ENCODE results near the gene EFCC1.

Gene EFCC1

DNA sequence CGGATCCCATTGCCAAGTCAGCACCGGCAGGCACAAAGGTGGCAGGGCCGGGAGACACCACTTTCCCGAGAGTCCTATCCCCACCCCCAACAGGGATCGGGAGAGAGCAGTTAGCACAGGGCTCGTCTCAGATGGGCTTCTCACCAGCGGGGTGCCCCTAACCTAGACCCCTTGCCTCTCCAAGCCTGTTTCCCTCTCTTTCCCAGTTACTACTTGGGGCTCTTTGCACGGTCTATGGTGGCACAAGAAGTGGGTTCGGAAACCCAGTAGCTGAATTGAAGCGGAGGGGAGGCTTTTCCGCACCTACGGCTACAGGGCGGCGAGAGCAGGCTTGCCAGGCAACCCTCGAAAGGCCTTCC lies 383 bp upstream of the EFCC1 start:
- H3K4me3 ChIP-seq (ENCODE audit: low read length): no peak overlapping the region
- no peak for TF ChIP-seq ZNF274 (IDR thresholded peaks at IDR 0.05; ENCODE audit: low read depth, low read length)

DNA sequence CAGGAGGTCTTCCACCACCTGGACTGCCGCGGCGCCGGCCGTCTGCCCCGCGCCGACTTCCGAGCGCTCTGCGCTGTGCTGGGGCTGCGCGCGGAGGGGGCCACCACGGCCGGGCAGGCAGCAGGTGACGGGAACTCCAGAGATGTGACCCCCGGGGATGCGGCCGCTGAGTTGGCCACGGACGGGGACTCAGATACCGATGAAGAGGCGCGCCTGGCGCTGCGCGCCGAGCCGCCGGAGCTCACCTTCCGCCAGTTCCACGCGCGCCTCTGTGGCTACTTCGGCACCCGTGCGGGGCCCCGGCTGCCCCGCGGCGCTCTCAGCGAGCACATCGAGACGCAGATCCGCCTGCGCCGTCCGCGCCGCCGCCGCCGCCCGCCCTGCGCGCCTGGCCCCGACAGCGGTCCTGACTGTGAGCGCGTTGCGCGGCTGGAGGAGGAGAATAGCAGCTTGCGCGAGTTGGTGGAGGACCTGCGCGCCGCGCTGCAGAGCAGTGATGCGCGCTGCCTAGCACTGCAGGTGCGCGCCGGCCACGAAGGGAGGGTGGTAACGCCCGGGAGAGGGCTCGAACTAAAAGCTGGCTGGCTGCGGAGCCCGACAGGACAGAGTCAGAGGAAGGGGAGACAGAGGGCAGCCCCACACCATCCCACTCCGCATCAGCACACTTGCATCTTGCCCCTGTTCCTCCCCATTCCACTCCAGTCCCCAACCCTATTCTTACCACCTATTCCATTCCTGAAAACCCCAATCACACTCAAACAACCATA lies 885 bp downstream of the EFCC1 start:
- H3K4me3 ChIP-seq (ENCODE audit: low read length): no peak overlapping the region

DNA sequence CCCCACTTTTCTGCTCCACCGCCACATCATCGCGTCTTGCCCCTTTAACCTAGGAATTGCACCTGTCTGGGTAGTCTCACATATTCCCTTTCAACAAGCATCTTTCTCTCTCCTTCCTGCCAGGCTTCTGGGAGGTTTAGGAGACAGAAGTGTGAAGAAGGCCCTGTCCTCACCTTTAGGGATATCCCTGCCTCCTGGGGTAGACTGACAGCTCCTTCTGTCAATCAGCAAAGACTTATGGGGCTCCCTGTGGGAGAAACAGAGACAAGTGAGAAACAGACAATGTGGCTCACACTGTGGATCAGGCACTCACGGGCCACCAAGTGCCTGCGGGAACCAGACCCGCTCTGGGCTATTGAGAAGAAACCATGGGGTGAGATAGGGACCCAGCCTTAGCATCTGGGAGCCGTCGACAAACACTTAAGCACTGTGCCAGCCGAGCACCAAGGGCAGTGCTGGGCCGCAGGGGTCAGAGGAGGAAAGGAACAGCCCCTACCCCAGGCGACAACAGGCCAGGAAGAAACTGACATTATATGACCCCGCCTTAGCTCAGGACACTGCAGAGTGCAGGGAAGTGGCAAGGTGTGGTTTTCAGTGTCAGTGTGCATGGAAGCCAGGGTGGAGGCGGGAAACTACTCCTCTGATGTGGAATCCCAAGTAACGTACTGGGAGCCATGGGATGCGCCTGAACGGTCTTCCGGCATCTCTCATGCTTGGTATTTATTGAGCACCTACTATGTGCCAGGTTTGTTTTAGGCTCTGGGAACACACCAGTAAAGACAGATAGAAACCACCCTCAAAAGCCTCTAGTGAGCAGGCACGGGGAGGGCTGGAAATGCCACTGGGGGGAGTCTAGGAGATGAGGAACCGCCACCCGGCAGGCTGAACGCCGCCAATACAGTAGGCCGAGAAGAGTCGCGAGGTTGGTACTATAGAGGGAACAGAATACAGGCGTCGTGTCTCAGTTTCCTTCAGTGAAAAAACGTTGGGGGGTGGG lies 1.8 kb downstream of the EFCC1 start:
- TF ChIP-seq ZNF274 (IDR thresholded peaks at IDR 0.05; ENCODE audit: low read depth, low read length): no peak
- H3K4me3 ChIP-seq (ENCODE audit: low read length): no peak overlapping the region

More for the DNA sequence above, 885 bp downstream of the EFCC1 start:
- no peak for TF ChIP-seq ZNF274 (IDR thresholded peaks at IDR 0.05; ENCODE audit: low read depth, low read length)

DNA sequence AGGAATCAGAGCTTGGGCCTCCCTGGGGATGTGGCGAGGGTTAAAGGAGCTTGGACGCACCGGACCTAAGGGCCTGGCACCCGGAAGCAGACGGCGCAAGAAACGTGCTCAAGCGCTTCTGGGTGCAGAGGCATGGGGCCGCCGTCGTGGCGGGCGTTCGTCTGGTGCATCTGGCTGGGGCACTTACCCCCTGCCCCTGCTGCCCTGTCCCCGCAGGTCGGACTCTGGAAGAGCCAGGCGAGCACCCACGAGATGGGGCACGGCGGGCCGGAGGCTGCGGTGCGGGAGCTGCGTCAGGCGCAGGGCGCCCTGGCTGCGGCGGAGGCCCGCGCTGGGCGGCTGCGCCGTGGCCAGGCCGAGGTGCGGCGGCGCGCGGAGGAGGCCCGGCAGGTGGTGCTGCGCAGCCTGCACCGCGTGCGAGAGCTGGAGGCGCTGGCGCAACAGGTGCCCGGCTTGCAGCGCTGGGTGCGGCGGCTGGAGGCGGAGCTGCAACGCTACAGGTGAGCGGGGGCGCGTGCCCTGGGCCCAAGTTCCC lies 2.5 kb downstream of the EFCC1 start:
- no peak for TF ChIP-seq ZNF274 (IDR thresholded peaks at IDR 0.05; ENCODE audit: low read depth, low read length)
- H3K4me3 ChIP-seq (ENCODE audit: low read length): no peak overlapping the region

DNA sequence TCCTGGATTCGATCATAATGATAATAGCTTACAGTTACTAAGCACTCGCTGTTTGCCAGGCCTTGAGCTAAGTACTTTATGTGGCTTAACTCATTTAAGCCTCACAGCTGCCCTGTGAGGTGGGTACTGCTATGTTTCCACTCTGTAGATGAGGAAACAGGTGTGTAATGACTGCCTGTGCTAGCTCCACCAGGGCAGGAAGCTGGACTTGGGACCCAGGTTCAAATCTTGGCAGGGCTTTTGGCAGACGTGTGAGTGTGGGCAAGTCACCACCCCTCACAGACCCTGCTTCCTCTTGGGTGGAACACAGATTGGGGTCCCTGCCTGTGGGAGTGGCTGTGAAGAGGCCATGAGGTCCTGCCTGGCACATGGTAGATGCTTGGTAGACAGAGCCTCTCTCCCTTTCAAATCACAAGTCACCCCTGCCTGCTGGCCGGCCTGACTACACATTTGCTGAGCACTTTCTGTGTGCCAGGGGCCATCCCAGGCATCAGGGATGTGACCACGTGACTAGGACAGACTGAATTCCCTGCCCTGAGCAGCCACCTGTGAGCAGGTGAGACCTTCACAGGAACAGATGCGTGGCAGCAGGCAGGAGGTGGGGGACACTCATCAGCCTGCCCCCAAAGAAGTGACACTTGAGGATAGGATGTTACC lies 3.7 kb downstream of the EFCC1 start:
- no peak overlapping the region for H3K4me3 ChIP-seq (ENCODE audit: low read length)

DNA sequence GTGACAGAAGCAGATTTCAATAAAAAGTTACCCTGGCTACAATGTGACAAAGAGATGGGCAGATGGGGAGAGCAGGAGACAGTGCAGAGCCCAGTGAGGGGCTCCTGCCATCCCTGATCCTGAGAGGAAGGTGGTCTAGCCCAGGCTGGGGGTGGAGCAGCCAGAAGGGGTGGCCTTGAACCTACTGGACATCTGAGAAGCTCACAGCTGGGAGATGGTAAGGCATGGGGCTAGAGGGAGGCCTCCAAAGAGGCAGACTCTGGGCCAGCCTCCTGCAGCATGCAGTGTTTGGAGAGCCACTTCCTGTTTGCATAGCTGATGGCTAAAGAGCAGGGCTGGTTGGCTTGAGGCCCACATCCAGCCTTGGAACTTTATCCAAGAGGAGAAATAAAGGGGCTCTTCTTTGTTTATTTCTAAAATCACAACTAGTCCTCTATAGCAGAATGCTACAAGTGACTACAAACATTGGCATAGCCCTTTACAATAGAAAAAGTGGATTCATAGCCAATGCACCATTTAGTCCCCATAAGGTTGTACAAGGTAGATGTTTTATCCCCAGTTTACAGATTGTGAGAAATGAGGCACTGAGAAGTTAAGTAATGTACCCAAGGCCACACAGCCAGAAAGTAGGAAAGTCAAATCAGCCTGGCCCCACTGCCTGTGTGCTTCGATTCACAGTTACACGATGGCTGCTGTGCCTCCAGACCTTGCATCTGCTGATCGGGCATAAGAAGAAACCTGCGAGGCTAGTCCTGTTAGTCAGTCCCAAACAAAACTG lies 4.6 kb downstream of the EFCC1 start:
- TF ChIP-seq ZNF274 (IDR thresholded peaks at IDR 0.05; ENCODE audit: low read depth, low read length): no peak
- no peak overlapping the region for H3K4me3 ChIP-seq (ENCODE audit: low read length)

More for the DNA sequence above, 3.7 kb downstream of the EFCC1 start:
- no peak for TF ChIP-seq ZNF274 (IDR thresholded peaks at IDR 0.05; ENCODE audit: low read depth, low read length)

DNA sequence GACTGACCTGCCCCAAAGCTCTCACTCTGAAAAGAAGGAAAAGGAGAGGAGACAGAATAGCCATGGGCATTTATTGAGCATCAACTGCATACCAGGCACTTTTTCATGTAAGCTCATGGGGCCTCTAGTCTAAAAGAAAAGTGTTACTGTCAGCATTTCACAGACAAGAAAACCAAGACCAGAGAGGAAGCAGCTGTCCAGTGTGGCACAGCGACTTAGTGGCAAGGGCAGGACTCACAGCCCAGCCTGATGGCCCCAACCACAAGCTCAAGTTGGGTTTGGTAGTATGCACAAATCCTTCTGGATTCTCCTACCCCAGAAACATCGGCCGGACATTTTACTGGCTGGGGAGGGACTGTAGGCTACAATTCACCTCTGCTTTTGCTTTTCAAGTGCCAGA lies 5.8 kb downstream of the EFCC1 start:
- no peak overlapping the region for H3K4me3 ChIP-seq (ENCODE audit: low read length)
- no peak for TF ChIP-seq ZNF274 (IDR thresholded peaks at IDR 0.05; ENCODE audit: low read depth, low read length)

DNA sequence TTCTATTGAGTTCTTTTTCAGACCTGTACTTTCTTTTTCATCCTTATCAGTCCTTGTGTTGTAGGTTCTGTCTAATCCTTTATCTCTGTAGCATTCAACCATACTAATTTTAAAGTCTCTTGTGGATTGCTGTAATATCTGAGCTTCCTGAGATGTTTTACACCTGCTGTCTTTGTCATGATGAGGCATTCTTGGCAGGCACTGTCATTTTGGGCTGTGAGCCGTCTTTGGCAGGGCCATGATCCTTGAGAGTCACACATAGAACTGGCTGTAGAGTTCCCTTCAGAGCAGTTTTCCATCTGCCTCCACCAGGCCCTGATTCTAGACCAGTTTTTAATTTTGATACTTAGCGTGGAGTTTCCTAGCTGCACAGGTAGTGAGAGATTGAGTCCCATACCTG lies 6.7 kb downstream of the EFCC1 start:
- no peak for TF ChIP-seq ZNF274 (IDR thresholded peaks at IDR 0.05; ENCODE audit: low read depth, low read length)
- H3K4me3 ChIP-seq (ENCODE audit: low read length): no peak overlapping the region

DNA sequence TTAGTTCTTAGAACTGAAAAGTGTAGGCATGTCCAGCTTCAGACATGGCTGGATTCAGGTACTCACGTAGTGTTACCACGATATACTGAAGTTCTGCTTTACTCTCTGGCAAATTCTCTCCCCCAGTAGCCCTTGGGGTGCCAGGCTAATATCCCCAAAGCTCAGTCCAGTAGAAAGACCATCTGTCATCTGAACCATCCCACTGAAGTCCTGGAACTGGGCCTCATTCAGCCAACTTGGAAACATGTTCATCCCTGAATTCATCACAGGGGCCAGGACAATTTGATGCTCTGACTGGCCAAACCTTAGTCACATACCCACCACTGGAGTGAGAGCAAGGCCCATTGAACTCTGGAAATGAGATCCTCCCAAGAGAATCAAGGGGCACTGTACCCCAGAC lies 8.2 kb downstream of the EFCC1 start:
- no peak overlapping the region for H3K4me3 ChIP-seq (ENCODE audit: low read length)
- no peak for TF ChIP-seq ZNF274 (IDR thresholded peaks at IDR 0.05; ENCODE audit: low read depth, low read length)

DNA sequence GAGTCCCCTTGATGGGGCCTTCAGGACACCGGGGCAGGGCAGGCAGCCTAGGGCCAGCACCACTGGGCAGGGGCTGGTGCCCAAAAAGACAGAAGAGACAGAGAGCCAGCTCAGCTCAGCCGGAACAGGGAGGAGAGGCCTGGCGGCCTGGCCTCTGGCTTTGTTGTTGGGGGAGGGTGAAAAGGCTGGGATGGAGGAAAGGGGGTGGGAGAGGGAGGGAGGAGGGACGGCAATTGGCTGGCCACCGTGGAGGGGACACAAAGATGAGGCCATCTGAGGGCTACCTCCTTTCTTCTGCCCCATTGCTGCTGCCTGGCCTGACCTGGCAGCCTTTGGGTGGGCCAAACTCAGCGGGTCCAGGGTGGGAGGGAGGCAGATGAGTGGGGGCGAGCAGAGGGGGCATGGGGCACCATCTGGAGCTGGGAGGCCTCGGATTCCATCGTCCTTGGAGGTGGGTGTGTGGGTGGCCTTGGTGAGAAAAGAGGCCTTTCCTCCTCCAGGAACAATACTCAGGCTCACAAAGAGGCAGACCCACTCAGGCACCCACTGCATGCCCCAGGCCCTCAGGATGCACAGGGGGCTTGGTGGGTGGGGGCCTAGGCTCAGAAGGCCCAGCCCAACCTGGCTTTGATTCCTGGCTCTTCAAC lies 9.3 kb downstream of the EFCC1 start:
- no peak for TF ChIP-seq ZNF274 (IDR thresholded peaks at IDR 0.05; ENCODE audit: low read depth, low read length)
- H3K4me3 ChIP-seq (ENCODE audit: low read length): no peak overlapping the region

DNA sequence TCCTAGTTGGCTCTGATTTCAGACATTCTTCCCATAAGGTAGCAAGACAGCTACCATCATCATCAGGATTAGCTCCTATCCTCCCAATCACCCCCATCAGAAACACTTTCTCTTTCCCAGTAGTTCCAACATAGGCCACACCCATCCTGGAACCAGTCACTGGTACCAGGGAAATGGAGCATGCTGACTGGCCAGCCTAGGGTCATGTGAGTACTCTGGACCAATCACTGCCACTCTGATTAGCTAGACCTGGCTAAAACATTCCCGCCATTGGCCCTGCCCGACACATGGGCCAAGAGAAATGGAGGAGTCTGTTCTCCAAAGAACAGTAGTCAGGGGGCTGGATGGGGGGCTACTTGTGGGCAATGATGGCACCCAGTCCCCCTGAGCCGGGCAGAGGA lies 12.4 kb downstream of the EFCC1 start:
- TF ChIP-seq ZNF274 (IDR thresholded peaks at IDR 0.05; ENCODE audit: low read depth, low read length): no peak
- no peak overlapping the region for H3K4me3 ChIP-seq (ENCODE audit: low read length)

DNA sequence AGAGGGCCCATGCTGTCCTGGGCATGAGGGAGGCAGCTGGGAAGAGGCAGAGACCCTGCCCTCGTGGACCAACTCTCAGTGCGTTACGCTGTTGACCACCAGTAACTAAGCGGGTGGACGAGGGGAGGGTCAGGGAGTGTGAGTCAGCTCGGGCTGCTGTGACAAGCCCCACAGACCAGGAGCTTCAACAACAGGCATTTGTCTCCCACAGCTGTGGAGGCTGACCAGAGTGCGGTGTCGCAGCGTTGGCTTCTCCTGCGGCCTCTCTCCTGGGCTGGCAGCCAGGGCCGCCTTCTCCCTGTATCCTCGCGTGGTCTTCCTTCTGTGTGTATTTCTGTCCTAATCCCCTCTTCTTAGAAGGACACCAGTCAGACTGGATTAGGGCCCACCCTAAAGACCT lies 13.0 kb downstream of the EFCC1 start:
- H3K4me3 ChIP-seq (ENCODE audit: low read length): no peak overlapping the region
- no peak for TF ChIP-seq ZNF274 (IDR thresholded peaks at IDR 0.05; ENCODE audit: low read depth, low read length)

DNA sequence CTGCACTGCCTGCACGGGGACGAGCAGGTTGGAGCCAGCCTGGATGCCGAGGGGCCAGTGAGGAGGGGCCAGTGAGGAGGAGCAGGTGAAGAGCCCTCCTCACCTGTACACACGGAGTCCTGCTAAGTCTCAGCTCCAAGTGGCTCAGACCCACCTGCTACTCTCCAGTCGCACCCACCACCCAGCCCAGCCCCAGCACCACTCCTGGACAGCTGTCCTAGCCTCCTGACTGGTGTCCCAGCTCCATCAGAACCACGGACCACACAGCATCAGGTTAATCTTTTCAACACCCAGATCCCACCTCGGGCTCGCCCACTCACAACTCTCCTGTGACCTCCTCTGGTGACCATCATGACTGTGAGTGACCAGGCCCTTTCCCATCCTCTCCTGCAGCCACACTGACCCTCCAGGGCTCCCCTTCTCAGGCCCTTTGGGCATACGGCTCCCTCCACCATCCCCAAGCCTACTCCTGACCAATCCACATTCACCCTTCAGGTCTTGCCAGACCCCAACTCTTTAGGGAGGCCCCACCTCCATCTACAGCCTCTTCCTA lies 13.8 kb downstream of the EFCC1 start:
- no peak for TF ChIP-seq ZNF274 (IDR thresholded peaks at IDR 0.05; ENCODE audit: low read depth, low read length)
- no peak overlapping the region for H3K4me3 ChIP-seq (ENCODE audit: low read length)
